ENCODE data around the gene RUVBL1.

The RUVBL1 gene

DNA sequence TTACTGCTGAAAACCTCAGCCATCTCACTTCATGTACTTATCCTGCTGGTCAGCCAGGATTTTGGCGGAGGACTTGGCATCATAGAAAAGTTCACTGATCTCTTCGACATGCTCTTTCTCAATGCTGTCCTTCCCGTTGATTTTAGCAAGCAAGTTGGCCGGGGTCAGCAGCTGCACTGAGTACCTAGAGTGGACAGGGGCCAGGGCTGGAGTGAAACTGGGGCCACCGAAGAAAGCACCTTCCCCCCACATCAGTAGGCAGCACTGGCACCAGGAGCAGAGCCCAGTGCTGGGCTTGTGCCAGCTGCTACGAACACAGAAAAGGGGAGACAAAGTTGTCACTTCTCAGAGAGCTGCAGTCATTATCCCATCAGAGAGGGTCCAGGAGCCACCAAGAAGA is 42.4 kb downstream of the RUVBL1 start:
- no peak for DNase-seq

DNA sequence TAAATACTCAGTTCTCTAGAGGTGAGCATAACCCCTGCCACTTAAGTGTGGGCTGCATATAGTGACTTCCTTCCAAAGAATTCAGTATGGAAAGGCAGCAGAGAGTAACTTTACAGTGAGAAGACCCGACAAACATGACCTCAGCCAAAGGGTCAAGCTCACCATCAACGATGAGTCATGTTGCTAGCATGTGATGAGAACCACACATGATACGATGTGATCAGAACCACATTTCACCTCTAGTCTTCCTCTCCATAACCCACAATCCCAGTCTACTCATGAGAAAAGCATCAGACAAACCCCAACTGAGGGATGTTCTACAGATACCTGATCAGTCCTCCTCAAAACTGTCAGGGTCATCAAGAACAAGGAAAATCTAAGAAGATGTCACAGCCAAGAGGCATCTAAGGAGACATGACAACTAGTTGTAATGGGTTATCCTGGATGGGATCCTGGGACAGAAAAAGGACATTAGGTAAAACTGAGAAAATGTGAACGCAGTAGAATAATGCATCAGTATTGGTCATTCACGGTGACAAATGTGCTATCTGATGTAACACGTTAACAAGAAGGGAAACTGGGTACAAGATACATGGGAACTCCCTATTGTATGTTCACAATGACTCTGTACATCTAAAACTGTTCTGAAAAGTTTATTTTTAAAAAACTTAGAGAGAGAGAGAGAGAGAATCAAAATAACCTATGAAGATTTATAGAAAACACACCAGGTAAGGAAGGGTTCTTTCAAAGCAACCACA is 43.1 kb downstream of the RUVBL1 start:
- no peak for DNase-seq

DNA sequence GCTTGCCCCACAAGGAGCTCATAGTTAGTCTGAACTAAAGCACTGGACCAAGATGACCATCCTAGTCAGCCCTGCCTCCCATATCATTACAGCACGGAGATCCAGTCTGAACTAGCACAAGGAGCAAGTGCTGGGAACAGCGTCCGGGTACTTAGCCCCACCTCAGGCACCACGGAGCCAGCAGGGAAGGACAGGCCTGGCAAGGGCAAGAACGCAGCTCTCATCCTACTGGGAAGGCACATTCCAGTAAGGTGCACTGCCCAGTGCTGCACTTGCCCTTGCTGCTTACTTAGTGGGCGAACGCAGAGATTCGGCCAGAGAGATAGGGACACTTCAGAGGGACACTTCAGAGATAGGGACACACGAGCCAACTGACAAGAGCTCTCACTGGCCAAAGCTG is 43.8 kb downstream of the RUVBL1 start:
- DNase-seq = no peak

DNA sequence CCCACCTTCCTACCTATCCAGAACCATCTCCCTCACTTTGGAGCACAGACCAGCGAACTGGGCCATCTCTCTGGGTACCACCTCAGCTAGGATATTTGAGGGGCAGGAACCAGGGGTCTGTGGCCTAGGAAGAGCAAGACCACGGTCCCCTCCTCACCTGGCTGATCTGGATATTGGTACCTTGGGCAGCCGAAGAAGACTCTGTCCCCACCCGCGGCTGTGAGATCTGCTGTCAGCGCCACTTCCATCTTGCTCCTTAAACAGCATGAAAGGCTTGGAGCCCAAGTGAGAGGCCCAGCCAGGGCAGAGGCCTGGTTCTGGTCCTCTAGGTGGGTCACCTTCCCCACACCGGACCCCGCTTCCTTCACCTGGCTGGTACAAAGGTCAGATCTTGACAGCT is 44.7 kb downstream of the RUVBL1 start:
- DNase-seq = no peak

DNA sequence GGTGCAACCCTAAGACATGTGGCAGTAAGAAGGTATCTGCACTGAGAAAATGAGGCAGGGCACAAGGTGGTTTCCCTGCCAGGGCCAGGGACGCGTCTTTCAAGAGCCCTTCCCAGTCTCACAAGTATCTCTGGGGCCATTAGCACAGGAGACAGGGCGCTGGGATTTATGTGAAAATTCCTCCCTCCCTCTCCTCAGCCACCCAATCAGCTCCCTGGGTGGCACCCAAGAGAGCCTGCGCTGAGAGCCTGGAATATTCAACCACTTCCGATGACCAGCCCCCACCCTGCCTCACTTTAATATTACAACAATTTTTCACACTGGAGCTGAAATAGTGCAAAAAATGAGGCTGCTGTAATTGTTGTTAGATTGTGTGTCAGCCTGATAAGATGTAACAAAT is 45.3 kb downstream of the RUVBL1 start:
- peak; percentile 46 to 81 for DNase-seq

DNA sequence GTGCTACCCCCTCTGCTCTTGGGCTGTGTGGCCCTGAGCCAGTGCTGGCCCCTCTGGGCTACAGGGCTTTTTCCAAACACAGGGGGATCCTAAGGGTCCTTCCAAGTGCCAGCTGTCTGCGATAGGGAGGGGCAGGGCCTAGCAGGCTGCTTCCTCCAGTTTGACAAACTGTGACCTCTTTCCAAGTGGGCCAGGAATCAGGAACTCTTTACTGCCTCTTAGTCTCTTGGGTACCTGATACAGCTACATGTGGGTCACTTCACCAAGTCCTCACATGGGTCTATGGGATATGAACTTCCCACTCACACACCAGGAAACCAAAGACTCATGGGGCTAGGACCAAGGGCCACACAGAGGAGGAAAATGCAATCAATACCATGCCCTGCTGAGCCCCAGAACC is 45.9 kb downstream of the RUVBL1 start:
- no peak for DNase-seq

DNA sequence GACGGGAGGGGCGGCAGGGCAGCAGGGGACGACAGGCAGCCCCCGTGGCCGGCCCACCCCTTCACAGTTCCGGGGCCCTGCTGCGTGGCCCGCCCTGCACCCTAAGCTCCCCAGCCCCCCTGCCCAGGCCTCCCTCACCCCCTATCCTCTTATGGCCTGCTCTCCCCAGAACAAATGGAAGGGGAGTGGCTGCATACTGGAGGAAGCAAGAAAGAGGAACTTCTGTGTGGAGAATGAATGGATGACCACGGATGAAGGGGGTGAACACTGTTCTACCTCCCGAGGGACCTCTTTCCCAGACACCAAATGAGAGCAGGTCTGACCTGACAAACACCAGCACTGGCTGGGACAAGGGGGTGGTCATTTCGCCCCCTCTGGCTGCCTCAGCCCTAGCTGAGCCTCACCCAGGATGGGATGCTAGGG is 46.4 kb downstream of the RUVBL1 start:
- no peak for DNase-seq

DNA sequence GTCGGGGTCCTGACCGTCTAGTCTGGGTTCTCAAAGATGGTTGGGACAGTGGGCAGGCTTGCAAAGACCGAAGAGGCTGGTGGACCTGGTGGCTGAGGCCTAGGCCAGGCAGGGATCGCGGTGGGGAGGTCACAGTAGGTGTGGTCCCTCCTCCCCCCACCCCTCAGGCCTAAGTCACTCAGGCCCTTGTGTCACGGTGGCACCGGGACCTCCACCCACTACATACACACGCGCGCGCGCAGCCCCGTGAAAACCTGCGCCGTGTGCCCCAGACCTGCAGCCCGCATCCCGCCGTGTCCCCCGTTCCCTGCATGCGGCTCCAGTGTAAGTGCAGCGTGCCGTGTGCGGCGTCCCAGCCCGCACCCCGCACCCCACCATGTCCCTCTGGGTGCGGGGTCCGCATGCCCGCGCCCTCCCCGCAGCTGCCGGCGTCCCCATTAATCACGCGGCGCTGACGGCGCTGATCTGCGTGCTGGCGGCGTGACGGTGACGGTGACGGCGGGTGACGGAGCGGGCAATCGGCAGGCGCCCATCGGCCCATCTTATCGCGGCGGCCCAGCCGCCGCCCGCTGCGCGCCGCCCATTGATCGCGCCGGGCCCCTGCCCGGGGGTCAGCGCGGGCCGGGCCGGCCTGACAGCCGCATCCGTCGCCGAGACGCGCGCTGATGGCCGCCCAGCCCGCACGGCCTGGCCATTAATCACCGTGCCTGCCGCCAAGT is 47.0 kb downstream of the RUVBL1 start:
- DNase-seq = no peak

DNA sequence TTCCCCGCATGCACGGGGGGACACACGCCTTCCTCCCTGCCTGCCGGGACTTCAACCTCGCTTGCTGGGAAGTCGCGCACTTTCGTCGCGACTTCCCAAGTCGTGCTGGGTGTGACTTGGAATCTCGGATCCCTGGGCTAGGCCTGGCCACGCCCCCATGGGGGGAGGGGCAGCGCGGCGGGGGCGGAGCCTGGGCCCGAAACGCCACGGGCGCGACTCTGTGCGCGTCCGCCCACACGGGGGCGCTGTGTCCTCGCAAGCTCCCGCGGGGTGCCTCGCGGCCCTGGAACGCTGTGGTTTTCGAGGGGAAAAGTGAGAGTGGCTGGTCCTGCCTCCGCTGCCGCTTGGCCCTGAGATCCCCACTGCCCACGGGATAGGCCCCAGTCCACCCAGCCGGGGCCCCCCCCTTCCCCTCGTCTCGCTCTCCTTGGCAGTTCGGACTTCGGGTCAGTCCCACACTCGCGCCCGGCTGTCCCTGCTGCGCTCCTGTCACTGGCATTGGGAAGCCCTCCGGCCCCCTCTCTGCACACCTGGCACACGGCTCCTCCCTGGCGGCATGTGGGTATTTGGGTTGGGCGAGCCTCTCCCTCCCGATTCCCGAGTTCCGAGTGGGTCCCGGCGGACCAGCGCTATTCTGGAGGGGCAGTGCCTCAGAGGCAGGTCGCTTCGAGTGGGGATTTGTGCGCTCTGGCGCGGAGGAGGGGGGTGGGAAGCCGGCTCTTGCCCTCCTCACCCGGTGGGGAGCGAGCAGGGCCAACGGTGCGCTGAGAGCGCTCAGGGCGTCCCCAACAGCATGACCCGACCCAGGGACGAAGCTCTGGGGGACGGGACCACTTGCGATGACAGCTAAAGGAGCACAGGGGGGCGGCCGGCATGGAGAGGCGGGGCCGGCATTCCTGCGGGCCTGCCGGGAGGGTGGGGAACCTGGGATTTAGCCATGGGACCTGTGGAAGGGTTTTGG is 47.8 kb downstream of the RUVBL1 start:
- DNase-seq = peak; percentile 79 to 84

DNA sequence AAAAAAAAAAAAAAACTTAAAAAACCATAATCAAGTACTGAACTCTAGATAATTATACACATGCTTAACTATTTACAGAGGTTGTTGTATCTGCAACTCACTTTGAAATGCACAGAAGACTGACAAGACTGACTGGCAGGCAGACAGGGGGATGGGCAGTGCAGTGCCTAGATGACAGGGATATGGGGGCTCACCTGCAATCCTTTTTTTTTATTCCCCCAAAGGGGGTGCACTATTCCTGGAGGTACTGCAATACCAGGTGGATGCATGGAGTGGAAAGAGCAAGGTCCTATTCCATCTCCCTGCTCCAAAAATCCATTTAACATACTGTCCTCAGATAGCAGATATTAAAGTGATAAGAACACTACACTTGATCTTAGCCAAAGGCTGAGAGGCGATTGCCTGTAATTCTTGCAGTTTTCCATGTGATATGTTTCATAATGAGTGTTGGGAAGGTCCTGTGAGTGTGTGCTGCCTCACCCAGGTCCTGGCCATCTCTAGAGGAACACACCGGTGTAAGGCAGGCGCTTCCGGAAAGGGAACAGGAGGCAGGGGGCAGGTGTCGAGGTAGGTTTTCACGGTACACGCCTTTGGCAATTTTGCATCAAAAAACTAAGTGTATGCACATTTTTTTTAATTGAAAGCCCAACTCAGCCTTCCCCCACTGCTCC is 48.6 kb downstream of the RUVBL1 start:
- DNase-seq = no peak

DNA sequence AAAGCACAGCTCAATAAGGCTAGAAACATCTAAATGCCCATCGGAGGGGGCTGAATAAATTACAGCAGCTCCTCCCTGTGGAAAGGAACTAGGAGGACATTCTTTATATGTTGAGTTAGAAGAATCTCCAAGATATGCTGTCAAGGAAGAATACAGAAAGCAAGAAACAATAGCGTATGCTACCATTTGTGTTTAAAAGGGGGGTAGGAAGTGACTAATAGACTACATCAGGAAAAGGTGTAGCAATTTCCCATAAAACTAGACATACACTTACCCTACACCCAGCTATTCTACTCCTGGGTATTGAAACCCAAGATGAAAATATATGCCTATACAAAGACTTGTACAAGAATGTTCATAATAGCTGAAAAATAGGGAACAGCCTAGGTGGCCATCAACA is 49.8 kb downstream of the RUVBL1 start:
- no peak for DNase-seq

DNA sequence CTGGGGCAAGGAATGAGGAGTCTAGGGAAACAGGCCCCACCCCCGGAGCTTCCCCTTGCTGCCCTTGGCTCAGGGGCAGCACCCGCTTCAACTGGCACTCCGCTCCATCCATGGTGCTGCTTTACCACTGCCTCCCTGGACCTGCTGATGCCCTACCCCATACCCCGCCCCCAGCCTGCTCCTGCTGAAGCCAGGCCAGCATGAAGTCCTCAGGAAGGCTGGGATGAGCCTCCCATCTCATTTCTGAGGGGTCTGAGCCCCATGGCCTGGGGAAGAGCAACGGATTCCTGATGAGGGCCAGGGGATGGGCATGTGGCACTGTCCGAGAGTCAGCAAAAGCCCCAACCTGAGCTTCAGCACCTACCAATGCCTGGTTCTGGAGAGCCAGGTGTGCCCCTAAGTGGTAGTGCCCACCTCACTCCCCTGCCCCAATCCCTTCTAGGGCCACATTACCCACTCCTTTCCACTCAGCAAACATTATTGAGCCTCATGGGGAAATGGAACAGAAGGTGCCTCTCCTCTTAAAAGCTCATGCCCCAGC is 50.4 kb downstream of the RUVBL1 start:
- no peak for DNase-seq

DNA sequence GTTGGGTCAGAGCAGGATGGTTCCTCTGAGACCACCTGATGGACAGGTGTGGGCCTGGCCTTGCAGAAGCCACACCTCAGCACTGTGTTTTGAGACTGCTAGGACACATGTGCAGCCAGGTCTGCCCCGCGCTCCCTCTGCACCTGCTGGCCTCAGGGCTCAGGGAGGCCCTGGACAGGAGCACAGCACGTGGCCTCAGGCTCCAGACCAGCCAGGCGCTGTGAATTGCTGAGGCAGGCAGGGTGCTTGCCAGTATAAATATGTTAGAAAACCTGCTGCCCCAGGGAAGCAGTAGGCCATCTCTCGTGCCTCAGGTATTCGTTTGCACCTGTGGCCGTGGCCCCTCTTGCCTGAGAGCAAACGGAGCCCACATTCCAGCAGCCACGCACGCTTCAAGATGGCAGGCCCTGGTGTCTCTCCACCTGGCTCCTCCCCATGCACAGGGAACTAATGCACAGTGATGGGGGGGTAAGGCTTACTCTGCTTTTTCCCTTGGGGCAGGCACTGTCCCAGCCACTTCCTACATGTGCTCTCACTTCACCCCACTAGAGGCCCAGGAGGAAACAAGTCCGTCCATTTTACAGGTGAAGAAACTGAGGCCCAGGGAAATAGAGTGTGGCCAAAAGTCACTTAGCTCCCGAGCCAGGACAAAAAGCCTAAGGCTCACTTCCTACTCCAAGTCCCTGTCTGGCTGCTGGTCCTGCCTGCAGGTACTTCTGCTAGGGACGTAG is 51.0 kb downstream of the RUVBL1 start:
- no peak for DNase-seq

DNA sequence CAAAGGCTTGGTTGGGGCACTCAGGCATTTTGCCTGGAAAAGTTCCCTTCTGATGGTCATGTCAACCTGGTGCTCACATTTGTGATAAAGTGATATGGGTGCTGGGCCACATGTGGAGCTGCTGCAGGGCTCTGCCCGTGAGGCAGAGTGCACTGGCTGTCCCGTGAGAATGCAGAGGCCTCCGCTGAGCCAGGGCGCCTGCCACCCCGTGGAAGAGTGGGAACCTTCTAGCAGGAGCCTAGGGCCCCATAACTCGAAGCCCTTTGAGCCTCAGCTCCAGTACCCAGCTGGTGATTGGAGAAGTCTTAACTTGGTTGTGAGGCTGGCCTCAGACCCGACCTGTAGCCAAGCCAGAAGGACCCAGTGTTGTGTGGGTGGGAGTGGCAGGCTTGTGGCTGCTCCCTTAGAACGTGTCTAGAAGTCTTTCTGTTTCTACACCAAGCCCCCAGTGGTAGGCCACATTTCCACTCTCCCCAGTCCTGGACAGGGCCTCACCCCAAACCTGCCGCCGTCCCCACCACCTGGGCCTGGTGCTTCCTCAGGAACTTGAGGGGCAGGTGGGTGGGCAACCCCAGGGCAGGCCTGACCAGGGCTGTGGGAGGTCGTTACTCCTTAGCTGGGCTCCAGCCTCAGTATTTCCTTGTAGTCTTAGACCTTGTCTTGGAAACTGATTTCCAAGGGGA is 51.7 kb downstream of the RUVBL1 start:
- no peak for DNase-seq

DNA sequence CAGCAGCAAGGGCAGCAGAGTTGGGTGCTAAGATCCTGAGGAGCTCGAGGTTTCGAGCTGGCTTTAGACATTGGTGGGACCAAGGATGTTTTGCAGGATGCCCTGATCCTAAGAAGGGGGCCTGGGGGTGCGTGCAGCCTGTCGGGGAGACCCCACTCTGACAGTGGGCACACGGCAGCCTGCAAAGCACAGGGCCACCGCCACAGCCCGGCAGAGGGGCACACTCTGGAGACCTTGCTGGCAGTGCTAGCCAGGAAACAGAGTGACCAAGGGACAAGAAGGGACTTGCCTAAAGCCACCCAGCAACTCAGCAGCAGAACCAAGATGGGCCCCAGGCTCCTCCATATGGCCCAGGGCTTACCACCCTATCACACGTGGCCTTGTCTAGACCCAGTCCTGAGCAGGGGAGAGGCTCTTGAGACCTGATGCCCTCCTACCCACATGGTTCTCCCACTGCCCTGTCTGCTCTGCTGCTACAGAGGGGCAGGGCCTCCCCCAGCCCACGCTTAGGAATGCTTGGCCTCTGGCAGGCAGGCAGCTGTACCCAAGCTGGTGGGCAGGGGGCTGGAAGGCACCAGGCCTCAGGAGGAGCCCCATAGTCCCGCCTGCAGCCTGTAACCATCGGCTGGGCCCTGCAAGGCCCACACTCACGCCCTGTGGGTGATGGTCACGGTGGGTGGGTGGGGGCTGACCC is 52.6 kb downstream of the RUVBL1 start:
- DNase-seq = no peak

DNA sequence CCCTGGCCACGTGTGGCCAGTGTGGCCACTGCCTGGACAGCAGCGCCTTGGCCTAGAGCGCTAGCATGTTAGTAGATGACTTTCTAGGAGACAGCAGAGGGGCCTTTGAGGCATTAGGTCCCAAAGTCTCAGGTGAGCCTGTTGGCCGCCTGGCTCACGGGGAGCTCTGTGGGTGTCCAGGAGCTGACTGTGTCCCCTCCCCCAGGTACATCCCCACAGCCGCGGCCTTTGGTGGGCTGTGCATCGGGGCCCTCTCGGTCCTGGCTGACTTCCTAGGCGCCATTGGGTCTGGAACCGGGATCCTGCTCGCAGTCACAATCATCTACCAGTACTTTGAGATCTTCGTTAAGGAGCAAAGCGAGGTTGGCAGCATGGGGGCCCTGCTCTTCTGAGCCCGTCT is 54.3 kb downstream of the RUVBL1 start:
- no peak for DNase-seq

DNA sequence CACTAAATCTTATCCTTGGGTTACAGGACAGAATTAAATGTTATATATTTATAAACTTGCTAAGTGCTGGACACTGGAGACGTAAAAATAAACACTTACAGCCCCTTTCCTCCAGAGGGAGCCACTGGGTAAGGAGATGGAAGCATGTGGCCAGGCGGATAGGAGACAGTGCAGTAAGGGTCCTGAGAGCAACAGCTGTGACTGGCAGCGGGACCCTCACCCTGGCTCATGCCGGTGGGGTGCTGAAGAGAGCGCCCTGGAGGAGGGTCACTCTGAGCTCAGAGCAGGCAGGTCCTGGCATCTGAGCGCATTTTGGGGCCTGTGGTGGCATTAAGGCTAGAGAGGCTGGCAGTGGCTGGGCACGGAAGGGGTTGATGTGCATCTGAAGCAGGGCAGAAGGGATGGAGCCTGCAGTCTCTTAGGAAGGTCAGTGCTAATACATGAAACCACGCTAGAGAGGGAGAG is 55.4 kb downstream of the RUVBL1 start:
- no peak for DNase-seq

DNA sequence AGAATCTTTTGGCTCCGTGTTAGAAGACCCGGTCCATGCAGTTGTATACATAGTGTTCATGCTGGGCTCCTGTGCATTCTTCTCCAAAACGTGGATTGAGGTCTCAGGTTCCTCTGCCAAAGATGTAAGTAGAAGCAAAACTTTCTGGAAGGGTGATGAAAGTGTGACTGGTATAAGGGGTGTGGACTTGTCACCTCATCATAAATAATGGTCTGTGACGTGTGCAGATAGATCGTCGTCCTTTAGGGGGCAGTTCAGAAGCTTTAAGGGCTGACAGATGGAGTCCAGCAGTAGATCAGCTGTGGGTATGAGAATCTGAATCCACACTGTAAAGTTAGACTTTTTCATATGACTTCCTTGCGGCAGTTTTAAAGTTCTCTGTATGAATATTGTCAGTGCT is 56.1 kb downstream of the RUVBL1 start:
- DNase-seq = no peak

DNA sequence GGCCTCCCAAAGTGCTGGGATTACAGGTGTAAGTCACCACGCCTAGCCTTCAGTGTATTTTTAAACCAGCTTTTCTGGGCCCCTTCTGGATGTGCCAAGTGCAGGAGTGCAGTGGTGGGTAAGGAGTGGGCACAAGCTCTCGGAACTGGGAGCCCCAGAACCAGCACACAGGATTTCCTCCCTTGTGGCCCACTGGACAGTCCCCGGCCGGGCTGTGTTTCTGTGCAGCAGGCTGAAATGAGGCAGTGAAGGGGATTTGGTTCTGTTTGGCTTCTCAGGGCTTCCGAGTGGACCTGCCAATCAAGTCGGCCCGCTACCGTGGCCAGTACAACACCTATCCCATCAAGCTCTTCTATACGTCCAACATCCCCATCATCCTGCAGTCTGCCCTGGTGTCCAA is 56.9 kb downstream of the RUVBL1 start:
- DNase-seq = no peak

DNA sequence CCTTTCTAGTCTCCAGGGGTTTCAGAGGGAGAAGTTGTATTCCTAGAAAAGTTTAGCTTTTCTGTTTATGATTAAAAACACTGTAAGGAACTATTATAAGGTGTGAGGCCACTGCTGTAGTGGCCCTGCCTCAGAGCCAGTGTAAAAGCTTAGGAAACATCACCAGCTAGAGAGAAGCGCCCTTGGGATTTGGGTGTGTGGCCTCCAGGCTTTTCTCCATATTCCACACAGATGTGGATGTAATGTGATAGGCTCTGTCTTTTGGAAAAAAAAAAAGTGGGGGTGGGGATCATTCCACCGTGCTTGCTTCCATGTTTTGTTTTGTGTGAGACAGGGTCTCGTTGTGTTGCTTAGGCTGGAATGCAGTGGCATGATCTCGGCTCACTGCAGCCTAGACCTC is 57.5 kb downstream of the RUVBL1 start:
- no peak for DNase-seq

DNA sequence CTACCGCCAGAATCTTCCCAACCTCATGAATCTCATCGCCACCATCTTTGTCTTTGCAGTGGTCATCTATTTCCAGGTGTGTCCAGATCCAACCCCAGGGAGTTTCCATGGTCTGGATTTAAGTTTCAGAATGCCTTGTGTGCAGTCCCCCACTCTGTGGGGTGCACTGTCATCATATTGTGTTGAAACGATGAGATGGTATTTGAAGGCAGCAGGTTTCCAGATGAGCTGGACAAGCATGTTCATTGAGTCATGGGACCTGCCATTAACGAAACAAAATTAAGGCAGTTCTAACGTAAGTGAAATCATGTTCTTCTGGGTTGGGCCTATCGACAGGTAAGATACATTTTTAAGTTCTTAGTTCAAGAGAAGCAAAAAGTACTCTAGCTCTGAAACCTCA is 58.6 kb downstream of the RUVBL1 start:
- no peak for DNase-seq
